Prostate gland (tissue), 2 donors: ENCODE measurements around the gene DTWD2.

ENCODE experiments used
- POLR2A ChIP-seq: fragments of 450-650 bp; IDR thresholded peaks from one replicate; pipeline ENCODE4 v1.6.1; 2016; ENCODE audit warnings: antibody characterized with exemption, mild to moderate bottlenecking
- TF ChIP-seq, protein P1 (sequence below), 4 experiments: fragments of 200-600 bp in 2 of 4; fragments of 450-650 bp in 2 of 4; sonication (generic) in 2 of 4; IDR thresholded peaks; 1 replicate in 3 of 4; 2 replicates in 1 of 4; pipeline ENCODE4 v1.5.1; 2016 to 2019; ENCODE audit warnings: antibody characterized with exemption in 4 of 4, mild to moderate bottlenecking in 2 of 4, moderate library complexity in 2 of 4

DNA sequence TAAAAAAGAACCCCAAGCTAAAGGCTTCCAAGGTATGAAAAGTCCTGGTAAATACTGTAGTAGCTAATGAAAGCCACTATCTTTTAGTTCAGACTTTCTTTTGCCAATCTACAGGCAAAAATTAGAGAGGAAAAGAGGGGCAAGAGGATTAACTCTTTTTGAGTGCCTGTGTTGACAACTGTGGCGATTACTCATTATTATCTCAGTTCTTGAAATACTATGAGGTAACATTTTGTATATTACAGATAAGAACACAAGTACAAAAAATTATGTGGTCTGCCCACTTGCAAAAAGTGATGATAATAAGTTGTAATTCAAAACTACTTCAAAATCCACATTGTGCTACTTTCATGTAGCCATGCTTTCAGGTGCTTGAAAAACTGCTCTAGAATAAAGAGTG lies 144.0 kb downstream of the DTWD2 start:
- TF ChIP-seq, protein P1, sequence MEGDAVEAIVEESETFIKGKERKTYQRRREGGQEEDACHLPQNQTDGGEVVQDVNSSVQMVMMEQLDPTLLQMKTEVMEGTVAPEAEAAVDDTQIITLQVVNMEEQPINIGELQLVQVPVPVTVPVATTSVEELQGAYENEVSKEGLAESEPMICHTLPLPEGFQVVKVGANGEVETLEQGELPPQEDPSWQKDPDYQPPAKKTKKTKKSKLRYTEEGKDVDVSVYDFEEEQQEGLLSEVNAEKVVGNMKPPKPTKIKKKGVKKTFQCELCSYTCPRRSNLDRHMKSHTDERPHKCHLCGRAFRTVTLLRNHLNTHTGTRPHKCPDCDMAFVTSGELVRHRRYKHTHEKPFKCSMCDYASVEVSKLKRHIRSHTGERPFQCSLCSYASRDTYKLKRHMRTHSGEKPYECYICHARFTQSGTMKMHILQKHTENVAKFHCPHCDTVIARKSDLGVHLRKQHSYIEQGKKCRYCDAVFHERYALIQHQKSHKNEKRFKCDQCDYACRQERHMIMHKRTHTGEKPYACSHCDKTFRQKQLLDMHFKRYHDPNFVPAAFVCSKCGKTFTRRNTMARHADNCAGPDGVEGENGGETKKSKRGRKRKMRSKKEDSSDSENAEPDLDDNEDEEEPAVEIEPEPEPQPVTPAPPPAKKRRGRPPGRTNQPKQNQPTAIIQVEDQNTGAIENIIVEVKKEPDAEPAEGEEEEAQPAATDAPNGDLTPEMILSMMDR (IDR thresholded peaks at IDR 0.05): no peak
- TF ChIP-seq POLR2A: no peak
